GM13977 (cell line): ENCODE results near the gene ERMN.

Experiments
- DNase-seq: peaks from one replicate; pipeline ENCODE4 v3.0.0; 2012; ENCODE audit warnings: low spot score
- in situ Hi-C: fragments of 300-500 bp; cut with MboI; formaldehyde crosslinking; loops from one replicate; pipeline ENCODE4 v1.12.0; 2022; ENCODE audit warnings: low sequenced_read_pairs, low pct_unique_long_range_greater_than_20kb, mixed read lengths, inconsistent platforms; ENCODE audit not compliant: unreplicated experiment
- TF ChIP-seq, protein P1 (sequence below): IDR thresholded peaks from 2 replicates; pipeline ENCODE4 v1.5.1; 2012; ENCODE audit warnings: mild to moderate bottlenecking, control low read depth; ENCODE audit not compliant: insufficient read depth; ENCODE audit errors: extremely low read depth, missing control alignments

The ERMN gene

GRCh38 chr2:157303612-157304011 lies 22.0 kb downstream of the ERMN start:
- in situ Hi-C loops = loop anchor here (10.0 to 25.0 kb wide), 3 partner anchors 291 to 701 kb away; no protein-coding TSS in a partner anchor
- no peak for DNase-seq
- TF ChIP-seq, protein P1, sequence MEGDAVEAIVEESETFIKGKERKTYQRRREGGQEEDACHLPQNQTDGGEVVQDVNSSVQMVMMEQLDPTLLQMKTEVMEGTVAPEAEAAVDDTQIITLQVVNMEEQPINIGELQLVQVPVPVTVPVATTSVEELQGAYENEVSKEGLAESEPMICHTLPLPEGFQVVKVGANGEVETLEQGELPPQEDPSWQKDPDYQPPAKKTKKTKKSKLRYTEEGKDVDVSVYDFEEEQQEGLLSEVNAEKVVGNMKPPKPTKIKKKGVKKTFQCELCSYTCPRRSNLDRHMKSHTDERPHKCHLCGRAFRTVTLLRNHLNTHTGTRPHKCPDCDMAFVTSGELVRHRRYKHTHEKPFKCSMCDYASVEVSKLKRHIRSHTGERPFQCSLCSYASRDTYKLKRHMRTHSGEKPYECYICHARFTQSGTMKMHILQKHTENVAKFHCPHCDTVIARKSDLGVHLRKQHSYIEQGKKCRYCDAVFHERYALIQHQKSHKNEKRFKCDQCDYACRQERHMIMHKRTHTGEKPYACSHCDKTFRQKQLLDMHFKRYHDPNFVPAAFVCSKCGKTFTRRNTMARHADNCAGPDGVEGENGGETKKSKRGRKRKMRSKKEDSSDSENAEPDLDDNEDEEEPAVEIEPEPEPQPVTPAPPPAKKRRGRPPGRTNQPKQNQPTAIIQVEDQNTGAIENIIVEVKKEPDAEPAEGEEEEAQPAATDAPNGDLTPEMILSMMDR = no peak

GRCh38 chr2:157302492-157303099 lies 23.0 kb downstream of the ERMN start:
- TF ChIP-seq, protein P1 = peak; percentile 66
- peak; percentile 40 for DNase-seq
- in situ Hi-C loops = loop anchor here (10.0 to 25.0 kb wide), 3 partner anchors 292 to 702 kb away; no protein-coding TSS in a partner anchor

- no peak for DNase-seq
- in situ Hi-C loops = loop anchor here (10.0 to 25.0 kb wide), 3 partner anchors 293 to 703 kb away; no protein-coding TSS in a partner anchor
- TF ChIP-seq, protein P1 = no peak
Measured at GRCh38 chr2:157301307-157301706, 24.3 kb downstream of the ERMN start.

DNA sequence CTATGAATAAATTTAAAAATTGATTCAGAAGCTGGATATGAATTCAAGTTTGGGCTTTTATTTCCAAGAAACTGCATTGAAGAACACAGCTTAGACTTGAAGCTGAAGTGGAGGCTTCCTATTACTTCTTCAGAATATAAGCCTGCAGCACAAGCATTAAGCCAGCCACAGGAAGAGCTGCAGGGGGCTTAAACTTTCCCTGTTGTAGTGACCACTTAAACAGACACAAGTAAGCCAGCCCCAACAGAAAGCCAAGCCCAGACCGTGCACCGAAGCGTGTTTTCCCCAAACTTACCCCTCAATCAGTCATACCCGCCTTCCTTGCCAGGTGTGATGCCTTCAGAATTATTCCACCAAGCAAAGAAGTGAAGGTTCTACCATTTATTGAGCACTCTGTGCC lies 28.7 kb downstream of the ERMN start:
- DNase-seq = no peak
- TF ChIP-seq, protein P1 = no peak
- in situ Hi-C loops = no loop called here

DNA sequence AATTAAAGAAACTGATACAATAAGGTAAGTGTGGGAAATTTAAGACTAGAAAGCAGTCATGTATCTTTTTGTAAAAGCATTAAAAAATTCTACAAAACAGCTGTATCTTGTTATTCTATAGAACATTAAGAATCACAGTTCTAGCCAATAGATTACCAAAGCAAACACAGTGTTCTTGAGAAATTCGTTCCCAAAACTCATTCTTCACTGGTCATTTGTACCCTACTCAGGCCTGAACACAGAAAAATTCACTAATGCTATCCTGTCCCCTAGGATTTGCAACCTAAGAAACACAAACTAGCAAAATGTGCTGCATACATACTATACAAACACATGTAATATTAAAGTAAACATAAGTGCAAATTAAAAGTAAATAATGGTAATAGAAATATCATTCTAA lies 29.1 kb downstream of the ERMN start:
- DNase-seq = no peak
- in situ Hi-C loops = no loop called here
- TF ChIP-seq, protein P1 = no peak

DNA sequence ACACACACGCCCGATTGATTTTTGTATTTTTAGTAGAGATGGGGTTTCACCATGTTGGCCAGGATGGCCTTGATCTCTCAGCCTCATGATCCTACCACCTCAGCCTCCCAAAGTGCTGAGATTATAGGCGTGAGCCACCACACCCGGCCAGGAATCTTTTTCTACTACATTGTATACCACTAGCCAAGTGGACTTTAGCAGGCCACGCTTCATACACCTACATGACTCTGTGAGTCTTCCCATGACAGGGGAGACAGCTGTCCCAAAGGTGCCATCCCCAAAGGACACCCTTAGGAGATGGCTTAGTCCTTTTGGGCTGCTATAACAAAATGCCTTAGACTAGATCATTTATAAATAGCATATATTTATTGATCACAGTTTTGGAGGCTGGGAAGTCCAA lies 32.8 kb downstream of the ERMN start:
- TF ChIP-seq, protein P1 = no peak
- in situ Hi-C loops = no loop called here
- DNase-seq = no peak
